Ovary (tissue), 9 donors: ENCODE results near the gene PKP1. TPM values are rescaled to one million over a fixed set of nuclear protein-coding genes. Genes with fewer than 3 reads are reported as not detected.

ENCODE experiments used
- DNase-seq, 5 donors: peaks; one replicate each; pipeline ENCODE4 v3.0.0-alpha.2; 2019 to 2020
- H3K27ac ChIP-seq, 2 donors: fragments of 200-600 bp; one replicate each; pipeline versions ENCODE4 v1.5.1 to v1.8.0; 2019 to 2022
- H3K27me3 ChIP-seq: fragments of 200-600 bp; one replicate; pipeline ENCODE4 v1.8.0; 2022
- H3K36me3 ChIP-seq: fragments of 200-600 bp; sonication (generic); one replicate; pipeline ENCODE4 v1.5.1; 2019
- H3K4me1 ChIP-seq: one replicate; pipeline ENCODE4 v1.8.1; 2013; ENCODE audit warnings: mild to moderate bottlenecking, moderate library complexity; ENCODE audit not compliant: insufficient read depth
- H3K4me3 ChIP-seq: fragments of 200-600 bp; sonication (generic); one replicate; pipeline ENCODE4 v1.5.1; 2017
- H3K9me3 ChIP-seq, 2 donors: fragments of 200-600 bp in 1 of 2; sonication (generic) in 1 of 2; one replicate each; pipeline versions ENCODE4 v1.5.1 to v1.8.1; 2013 to 2019; ENCODE audit warnings: mild to moderate bottlenecking in 1 of 2, moderate library complexity in 1 of 2
- EP300 ChIP-seq: sonication (generic); formaldehyde crosslinking; IDR thresholded peaks from one replicate; pipeline ENCODE4 v1.6.1; 2017; ENCODE audit warnings: antibody characterized with exemption
- POLR2A ChIP-seq: fragments of 450-650 bp; IDR thresholded peaks from one replicate; pipeline ENCODE4 v1.6.1; 2017; ENCODE audit warnings: antibody characterized with exemption, mild to moderate bottlenecking, moderate library complexity
- WGBS, 3 donors: extraction: QIAGEN DNeasy Blood & Tissue Kit in 1 of 3; methylation state at CpG; one replicate each; pipeline versions ENCODE4 v1.1.5 to v1.1.7; 2013 to 2017; 5-methylcytosine and 5-hydroxymethylcytosine counted together
- intact Hi-C, 4 donors: fragments of 100-400 bp; cut with DNase I; formaldehyde crosslinking; loops; one replicate each; pipeline versions ENCODE4 v1.11.0 to v1.15.1; 2022 to 2023
- polyA plus RNA-seq, 2 donors: library from polyadenylated mRNA; stranded (reverse); fragments of 200-250 nt in 1 of 2; fragments of 350-450 nt in 1 of 2; fragmentation: Illumina TruSeq in 1 of 2; extraction: RNeasy Lipid Tissue Mini Kit (QIAGEN cat#74804) in 1 of 2; gene quantifications; one replicate each; pipeline ENCODE4 v1.2.3, GENCODE V29; 2013 to 2014
- total RNA-seq, 7 donors: library from RNA; depleted of rRNA in 2 of 7; stranded (reverse); fragments of >200 nt in 2 of 7; fragmentation: NEBNext Ultra II Directional in 3 of 7; extraction: Animal tissue kit (Norgen Biotek cat#: 25700) in 3 of 7; gene quantifications; one replicate each; pipeline versions ENCODE4 v1.1.0 to v1.2.4, GENCODE V29; 2016 to 2023
- TF ChIP-seq, protein P1 (sequence below), 3 donors: fragments of 450-650 bp in 2 of 3; fragments of 200-600 bp in 1 of 3; IDR thresholded peaks; one replicate each; pipeline versions ENCODE4 v1.5.1 to v1.8.0; 2016 to 2022; ENCODE audit warnings: antibody characterized with exemption in 3 of 3, mild to moderate bottlenecking in 1 of 3
- donor health status: DM: no; HTN: no; CAD: no; lungs with moderate emphysema.
- donor health status: DM: no; HTN: no; CAD: no.
- donor health status: Bipolar disorder and iron deficiency.
- donor health status: DM: yes; HTN: yes; CAD: no.
- donor health status: DM: no; HTN: no; CAD: no.
- donor health status: DM: yes; HTN: yes; CAD: no.

The PKP1 gene
- total and polyA plus RNA-seq, 9 donors: 0.05 to 0.48 (median 0.18) TPM; not detected in 2

DNA sequence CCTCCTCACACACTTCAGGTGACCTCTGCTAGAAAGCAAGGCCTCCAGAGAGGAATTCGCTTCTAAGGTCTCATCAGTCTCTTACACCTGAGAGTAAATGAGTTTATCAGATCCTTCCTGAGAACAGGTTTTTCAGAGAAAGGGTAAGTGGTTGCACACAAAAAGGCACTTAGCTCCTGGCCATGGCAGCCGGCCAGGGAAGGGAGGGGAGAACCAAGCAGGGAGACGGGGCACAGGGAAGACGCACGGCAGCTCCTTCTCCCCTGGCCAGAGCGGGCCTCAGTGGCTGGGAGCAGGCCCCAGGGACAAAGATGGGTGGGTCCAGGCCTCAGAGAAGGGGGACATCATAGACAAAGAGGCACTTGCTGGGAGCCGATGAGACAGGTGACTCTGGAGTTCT is 97.8 kb downstream of the PKP1 start:
- 82 to 88% (median 85%) methylated on average over 7 of the region's 7 CpGs for WGBS, 3 donors
- no peak for TF ChIP-seq POLR2A
- TF ChIP-seq EP300: no peak
- TF ChIP-seq, protein P1, sequence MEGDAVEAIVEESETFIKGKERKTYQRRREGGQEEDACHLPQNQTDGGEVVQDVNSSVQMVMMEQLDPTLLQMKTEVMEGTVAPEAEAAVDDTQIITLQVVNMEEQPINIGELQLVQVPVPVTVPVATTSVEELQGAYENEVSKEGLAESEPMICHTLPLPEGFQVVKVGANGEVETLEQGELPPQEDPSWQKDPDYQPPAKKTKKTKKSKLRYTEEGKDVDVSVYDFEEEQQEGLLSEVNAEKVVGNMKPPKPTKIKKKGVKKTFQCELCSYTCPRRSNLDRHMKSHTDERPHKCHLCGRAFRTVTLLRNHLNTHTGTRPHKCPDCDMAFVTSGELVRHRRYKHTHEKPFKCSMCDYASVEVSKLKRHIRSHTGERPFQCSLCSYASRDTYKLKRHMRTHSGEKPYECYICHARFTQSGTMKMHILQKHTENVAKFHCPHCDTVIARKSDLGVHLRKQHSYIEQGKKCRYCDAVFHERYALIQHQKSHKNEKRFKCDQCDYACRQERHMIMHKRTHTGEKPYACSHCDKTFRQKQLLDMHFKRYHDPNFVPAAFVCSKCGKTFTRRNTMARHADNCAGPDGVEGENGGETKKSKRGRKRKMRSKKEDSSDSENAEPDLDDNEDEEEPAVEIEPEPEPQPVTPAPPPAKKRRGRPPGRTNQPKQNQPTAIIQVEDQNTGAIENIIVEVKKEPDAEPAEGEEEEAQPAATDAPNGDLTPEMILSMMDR (IDR thresholded peaks at IDR 0.05): no peak
- Histone ChIP-seq H3K27ac (no peak overlapping the region), H3K4me3 (no peak overlapping the region), H3K4me1 (peaks cover 1% of the 10 kb centered on the region), H3K27me3 (no peaks in the 10 kb centered on the region), H3K36me3 (no peaks in the 10 kb centered on the region), H3K9me3 (no peaks in the 10 kb centered on the region)
- no peak for DNase-seq
- intact Hi-C loops: no loop called here

Other genes with a start within 250 kb of the PKP1 start
- under 1 TPM in 1 of 7 donors, not detected in 6; 0.05 TPM for gene CACNA1S, start 171.1 kb upstream of the PKP1 start, total RNA-seq
- under 1 TPM; 0.01 to 0.05 TPM for gene CACNA1S, start 171.1 kb upstream of the PKP1 start, polyA plus RNA-seq
- not detected for gene ASCL5, start 156.3 kb upstream of the PKP1 start, total RNA-seq
- gene ASCL5, start 156.3 kb upstream of the PKP1 start, polyA plus RNA-seq: under 1 TPM in 1 of 2 donors, not detected in 1; 0.06 TPM
- gene TMEM9, start 129.0 kb upstream of the PKP1 start, total RNA-seq: 100 to 1,000 TPM in 1 of 7 donors, 10 to 100 TPM in 6; 65.5 to 101 (median 88.8) TPM
- gene TMEM9, start 129.0 kb upstream of the PKP1 start, polyA plus RNA-seq: 100 to 1,000 TPM in 1 of 2 donors, 10 to 100 TPM in 1; 49.5 to 114 TPM
- 1 to 10 TPM in 1 of 7 donors, under 1 TPM in 4, not detected in 2; 0.05 to 1.6 (median 0.23) TPM for gene IGFN1, start 92.7 kb upstream of the PKP1 start, total RNA-seq
- under 1 TPM; 0.51 to 0.95 TPM for gene IGFN1, start 92.7 kb upstream of the PKP1 start, polyA plus RNA-seq
- gene TNNT2, start 94.2 kb downstream of the PKP1 start, total RNA-seq: 1 to 10 TPM in 2 of 7 donors, under 1 TPM in 4, not detected in 1; 0.11 to 2.8 (median 0.68) TPM
- gene TNNT2, start 94.2 kb downstream of the PKP1 start, polyA plus RNA-seq: 1 to 10 TPM; 1.6 to 2.3 TPM
- gene LAD1, start 115.8 kb downstream of the PKP1 start, total RNA-seq: 1 to 10 TPM in 5 of 7 donors, not detected in 2; 1.7 to 9.8 (median 3.9) TPM
- under 1 TPM; 0.13 to 0.98 TPM for gene LAD1, start 115.8 kb downstream of the PKP1 start, polyA plus RNA-seq
- under 1 TPM in 4 of 7 donors, not detected in 3; 0.15 to 0.97 (median 0.24) TPM for gene TNNI1, start 138.2 kb downstream of the PKP1 start, total RNA-seq
- under 1 TPM in 1 of 2 donors, not detected in 1; 0.02 TPM for gene TNNI1, start 138.2 kb downstream of the PKP1 start, polyA plus RNA-seq
- gene PHLDA3, start 185.7 kb downstream of the PKP1 start, total RNA-seq: 10 to 100 TPM; 21.7 to 38.2 (median 29.0) TPM
- gene PHLDA3, start 185.7 kb downstream of the PKP1 start, polyA plus RNA-seq: 10 to 100 TPM in 1 of 2 donors, 1 to 10 TPM in 1; 4.7 to 17.5 TPM
- 100 to 1,000 TPM; 205 to 767 (median 274) TPM for gene CSRP1, start 223.6 kb downstream of the PKP1 start, total RNA-seq
- gene CSRP1, start 223.6 kb downstream of the PKP1 start, polyA plus RNA-seq: 100 to 1,000 TPM; 270 to 783 TPM